GM18502 (cell line): ENCODE results near the gene TLX1.
"Not testable (repeated sequence)": the region's sequence is repeated elsewhere in the genome, so short reads cannot be mapped to it uniquely, and the experiment has no call there.

Experiments
- ATAC-seq: cut with Tn5 transposase; IDR thresholded peaks from one replicate; pipeline ENCODE4 v1.9.1; 2021; ENCODE audit warnings: mild to moderate bottlenecking; ENCODE audit not compliant: unreplicated experiment, poor library complexity

The TLX1 gene

DNA sequence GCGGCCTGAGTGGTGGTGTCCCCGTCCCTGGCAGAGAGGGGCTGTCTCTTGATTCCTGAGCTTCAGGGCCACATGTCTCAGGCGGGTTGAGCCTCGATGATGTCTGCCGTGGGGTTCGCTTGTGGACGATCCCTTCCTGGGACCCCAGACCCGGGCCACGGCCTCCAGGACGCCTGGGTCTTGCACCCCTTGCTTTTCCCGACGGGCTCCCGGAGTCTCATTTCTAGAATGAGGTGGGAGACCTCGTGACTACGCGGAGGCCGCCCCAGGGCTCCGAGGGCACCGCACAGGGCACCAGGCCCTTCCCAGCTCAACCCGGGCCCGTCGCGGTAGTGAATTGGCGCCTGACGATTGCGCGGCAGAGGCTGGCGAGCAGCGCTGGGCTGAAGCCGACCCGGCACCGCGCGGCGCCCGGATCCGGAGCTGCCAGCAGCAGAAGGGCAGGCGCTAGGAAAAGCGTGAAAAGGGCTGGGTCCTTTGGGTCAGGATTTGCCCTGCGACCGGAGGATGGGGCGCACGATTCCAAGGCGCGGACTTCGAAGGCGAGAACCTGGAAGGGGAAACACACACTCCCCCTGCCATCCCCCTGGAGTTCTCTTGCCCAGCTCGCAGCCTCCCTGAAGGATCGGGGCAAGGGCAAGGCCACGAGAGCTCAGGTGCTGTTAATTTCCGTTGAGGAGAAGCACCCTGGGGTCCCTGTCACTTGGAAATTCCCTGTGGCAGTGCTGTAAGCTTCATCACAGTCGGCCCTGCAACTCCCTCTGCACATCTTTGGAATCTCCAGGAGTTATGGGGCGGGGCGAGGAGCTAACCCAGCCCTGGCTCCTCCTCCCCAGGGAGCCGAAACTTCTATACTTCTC is 15.5 kb downstream of the TLX1 start:
- ATAC-seq = no peak

DNA sequence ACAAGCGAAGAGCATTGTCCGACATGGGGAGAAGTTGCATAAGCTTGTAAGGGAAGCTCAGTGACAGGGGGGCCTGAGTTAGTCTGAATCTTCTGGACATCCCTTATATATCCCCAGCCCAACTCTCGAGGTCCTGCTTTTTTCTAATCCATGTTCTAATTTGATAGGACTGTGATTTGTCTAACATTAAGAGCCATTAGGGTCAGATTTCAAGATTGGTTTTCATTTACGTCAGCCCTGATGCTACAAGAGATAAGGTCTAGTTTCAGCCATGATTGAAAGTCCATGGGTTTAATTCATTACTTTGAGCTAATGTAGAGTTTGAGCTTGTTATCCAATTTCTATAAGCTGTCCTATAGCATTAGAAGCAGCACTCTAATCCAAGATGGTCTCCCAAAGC is 20.3 kb downstream of the TLX1 start:
- ATAC-seq = no peak

DNA sequence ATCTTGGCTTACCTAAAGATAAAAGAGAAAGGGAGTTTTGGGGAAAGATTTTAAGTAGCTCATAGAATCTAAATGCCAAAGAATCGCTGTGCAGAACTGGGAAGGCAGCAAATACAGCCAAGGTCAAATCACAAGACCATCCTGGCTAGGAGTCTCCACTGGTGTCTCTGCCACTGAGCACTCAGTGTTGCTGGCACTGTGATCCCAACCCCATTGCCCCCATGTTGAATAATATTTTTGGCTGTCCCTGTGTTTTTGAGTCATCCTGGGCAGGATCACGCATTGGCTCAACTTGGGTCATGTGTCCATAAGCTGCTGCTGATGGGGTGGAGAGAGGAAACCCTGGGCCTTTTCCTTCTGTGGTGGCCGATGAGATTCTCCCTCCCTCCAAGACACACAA is 21.2 kb downstream of the TLX1 start:
- ATAC-seq = no peak

DNA sequence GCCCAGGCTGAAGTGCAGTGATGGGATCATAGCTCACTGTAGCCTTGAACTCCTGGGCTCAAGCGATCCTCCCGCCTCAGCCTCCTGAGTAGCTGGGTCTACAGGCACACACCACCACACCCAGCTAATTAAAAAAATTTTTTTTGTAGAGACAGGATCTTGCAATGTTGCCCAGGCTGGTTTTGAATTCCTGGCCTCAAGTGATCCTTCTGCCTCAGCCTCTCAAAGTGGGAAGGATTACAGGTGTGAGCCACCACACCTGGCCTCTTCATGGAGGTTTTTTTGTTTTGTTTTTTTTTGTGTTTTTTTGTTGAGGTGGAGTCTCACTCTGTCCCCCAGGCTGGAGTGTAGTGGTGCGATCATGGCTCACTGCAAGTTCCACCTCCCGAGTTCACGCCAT is 23.4 kb downstream of the TLX1 start:
- not testable (repeated sequence) for ATAC-seq

DNA sequence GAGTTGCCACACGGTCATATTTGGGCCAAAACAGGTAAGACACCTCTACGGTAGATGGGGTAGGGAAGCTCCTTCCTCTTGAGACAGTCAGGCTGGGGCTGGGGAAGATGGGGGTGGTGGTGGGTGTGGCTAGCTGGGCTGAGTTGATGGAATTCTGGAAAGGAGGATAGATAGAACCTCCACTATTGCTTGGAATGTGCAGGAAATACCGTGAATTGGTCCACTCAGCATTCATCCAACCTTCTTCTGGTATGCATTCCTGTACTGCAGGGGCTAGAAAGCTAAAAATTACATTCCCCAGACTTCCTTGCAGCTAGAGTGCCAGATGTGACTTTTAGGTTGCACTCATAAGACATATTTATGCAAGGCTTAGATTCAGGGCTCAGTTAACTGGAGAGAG is 24.8 kb downstream of the TLX1 start:
- ATAC-seq = no peak

DNA sequence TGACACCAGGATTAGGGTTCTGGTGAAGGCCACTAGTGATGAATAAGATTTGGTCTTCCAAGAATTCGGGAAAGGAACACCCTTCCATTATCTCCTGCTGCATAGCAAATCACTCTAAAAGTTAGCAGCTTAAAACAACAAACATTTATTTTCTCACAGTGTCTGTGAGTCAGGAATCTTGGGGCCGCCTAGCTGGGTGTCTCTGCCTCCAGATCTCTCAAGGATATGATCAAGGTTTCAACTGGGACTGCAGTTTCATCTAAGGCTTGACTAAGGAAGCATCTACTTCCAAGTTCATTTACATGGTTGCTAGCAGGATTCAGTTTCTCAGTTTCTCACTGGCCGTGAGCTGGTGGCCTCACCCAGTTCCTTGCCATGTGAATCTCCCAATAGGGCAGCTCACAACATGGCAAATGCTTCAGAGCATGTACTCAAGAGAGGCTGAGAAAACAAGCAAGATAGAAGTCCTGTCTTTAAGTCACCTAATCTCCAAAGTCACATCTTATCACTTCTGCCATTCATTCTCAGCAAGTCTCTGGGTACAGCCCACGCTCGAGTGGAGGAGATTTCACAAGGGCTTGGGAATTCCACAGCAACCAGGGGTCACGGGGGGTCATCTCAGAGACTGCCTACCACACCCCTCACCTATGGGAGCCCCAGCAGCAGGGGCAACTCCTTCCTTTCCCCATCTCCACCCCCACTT is 26.8 kb downstream of the TLX1 start:
- ATAC-seq = no peak

DNA sequence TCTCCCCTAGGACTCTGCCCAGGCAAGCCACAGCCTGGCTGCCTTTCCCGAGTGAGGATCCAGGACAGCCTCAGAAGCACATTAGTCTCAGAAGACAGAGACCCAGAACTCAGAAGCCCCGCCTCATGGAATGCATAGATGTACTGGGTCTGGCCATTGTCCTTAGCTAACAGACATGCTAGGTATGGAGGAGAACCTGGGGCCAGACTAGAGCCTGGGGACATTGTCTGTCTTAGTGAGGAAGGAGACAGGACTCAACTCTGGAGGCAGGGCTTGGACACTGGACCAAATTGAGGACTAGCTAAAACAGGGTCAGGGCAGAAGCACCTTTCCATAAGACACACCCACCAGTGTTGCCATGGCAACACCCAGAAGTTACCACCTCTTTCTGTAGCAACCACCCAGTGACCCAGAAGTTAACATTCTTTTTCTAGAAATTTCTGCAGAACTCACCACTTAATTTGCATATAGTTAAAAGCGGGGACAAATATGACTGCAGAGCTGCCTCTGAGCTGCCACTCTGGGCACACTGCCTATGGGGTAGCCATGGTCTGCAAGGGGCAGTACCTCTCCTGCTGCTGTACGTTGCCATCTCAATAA is 27.5 kb downstream of the TLX1 start:
- no peak for ATAC-seq

DNA sequence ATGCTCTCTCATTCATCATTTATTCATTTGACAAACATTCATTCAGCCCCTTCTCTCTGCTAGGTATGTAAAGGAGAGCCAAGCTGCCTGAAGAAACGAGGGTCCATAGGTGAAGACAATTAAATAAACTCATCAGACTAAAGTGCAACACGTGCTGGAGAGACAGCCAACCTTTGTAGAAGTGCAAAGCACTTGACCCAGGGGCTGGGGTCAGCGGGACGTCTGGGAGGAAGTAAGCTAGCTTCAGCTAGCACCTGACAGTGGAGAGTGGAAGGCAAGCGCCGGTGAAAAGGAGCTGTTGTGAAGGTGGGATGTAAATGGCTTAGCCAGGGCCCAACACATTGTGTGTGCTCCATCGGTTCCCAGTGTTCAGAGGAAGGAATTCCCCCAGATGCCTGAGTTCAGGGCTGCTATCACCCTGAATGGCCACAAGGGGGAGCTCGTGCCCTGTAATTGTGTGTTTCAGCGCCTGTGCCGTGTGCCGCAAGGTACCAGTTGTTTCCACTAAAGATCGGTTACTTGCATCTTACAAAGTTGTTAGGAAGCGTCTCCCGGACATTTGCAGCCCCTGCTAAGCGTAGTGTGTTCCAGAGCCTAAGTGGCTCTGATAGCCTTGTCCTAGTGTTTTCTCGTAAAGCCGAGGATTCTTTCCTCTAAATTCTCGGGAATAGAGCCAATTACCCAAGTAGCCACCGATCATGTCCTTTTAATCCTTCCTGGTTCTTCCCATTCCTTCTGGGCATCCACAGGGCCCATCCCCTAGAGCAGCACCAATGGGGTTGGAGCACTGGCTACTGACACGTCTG is 30.6 kb downstream of the TLX1 start:
- ATAC-seq = no peak

DNA sequence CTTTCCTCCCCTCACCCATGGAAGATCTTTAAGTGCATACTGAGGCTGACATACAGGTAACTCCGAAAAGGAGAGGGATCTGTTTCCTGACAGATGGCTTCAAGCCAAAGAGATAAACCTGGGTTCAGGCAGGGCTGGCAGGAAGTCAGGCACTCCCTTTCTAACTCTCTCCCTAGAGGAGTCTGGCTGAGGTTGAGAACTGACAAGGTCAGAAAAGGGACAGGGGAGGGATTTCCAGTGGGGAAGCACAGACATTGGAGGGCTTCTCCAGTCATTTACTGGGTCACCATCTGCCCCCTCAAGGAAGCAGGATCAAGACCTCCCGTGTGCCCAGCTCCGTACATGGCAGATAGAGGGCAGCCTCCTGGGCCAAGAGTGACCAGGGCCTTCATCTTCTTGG is 31.6 kb downstream of the TLX1 start:
- ATAC-seq = no peak

DNA sequence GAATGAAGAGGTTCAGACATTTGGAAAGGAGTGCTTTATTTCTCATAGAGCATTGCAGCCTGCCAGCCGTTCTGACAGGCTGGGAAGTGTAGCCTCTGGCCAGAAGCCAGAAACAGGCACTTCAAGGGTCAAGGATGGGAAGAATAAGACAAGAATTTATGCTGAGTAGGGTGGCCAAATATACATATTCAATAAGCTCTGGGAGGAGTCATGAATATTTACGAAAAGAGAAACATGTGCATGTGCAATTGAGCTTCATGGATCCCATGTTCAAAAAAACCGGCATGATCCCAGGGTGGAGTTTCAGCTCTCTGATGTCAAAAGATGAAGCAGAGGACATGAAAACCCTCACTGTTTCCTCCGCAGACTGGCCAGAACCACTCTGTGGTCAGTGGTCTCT is 32.9 kb downstream of the TLX1 start:
- no peak for ATAC-seq

DNA sequence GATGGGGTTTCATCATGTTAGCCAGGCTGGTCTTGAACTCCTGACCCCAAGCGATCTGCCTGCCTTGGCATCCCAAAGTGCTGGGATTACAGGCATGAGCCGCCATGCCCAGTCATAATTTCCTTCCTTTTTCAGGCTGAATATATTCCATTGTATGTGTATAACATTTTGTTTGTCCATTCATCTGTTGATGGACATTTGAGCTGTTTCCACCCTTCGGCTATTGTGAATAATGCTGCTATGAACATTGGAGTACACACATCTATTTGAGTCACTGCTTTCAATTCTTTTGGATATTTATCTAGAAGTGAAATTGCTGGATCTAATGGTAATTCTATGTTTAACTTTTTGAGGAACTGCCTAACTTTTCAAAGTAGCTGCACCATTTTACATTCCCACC is 34.6 kb downstream of the TLX1 start:
- ATAC-seq = no peak

DNA sequence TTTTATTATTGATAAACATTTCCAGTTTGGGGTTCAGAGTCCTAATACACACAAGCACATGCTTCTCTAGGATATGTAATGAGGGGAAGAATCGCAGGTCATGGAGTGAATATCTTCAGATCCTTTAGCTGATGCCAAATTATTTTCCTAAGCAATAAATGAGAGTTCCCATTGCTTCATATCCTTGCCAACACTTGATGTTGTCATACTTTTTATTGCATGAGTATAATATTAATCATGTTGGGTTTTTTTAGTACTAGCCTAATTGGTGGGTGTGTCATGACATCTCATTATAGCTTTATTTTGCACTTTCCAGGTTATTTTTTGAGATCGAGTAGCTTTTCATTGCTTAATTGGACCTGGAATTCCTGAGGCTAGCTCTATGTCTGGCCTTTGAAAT is 35.3 kb downstream of the TLX1 start:
- no peak for ATAC-seq

DNA sequence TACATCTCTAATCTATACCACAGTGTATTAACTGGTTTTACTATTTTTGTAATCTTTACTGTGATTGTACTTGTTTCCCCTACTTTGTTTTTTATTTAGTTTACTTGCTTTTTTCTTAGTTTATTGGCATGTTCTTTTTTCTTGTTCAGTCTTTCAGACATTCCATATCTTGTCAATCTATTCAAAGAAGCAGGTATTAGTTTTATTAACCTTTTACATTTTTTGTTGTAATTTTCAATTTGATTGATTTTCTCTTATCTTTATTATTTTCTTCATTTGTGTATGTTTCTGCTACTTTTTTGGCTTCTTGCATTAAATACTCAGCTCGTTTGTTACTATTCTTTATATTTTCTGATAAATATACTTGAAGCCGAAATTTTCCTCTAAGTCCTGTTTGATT is 41.6 kb downstream of the TLX1 start:
- no peak for ATAC-seq

DNA sequence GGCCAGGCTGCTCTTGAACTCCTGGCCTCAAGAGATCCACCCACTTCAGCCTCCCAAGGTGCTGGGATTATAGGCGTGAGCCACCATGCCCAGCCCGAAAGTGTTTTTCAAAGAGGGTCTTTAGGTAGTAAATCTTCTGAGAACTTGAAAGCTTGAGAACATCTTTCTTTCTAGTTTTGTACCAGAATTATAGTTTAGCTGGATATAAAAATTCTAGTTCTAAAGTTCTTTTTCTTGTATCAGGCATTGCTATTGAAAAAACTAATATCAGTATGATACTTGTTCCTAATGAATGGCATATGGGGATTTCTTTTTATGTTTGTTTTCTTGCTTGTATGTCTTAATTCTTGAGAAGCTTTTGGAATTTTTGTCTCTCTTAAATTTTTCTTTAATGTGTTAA is 43.2 kb downstream of the TLX1 start:
- ATAC-seq = no peak

DNA sequence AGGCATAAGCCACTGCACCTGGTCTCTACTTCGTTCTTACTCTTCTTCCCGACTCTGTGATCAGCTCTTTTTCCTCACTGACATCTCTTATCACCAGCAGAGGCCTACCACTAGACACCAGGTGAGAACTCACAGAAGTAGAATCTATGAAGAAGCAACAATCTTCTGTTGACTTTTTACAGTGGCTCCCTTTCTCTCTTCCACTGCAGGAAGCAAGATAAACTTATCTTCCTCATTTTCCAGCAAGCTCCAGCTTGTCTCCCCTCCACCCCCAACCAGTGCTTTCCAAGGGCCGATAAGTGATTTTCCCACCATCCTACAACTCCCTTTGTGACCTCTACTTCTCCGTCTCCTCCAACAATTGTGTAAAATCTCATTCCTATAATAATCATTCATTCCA is 45.5 kb downstream of the TLX1 start:
- no peak for ATAC-seq

DNA sequence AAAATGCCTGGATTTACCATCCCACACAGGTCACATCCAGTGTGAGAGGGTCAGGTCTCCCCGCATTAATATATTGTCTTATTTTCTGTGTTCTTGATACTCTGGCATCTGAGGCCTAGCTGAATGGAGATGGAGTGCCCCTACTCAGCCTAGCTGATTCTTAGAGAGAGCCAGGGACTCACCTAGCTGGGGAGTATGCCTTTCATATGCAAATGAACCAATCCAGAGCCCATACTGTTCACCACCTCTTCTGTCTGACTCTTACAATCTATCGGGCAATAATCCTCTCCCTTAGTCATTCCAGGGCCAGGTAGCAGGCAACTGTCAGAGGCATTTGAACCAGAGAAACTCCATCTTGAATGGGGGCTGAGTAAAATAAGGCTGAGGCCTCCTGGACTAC is 51.8 kb downstream of the TLX1 start:
- ATAC-seq = no peak

DNA sequence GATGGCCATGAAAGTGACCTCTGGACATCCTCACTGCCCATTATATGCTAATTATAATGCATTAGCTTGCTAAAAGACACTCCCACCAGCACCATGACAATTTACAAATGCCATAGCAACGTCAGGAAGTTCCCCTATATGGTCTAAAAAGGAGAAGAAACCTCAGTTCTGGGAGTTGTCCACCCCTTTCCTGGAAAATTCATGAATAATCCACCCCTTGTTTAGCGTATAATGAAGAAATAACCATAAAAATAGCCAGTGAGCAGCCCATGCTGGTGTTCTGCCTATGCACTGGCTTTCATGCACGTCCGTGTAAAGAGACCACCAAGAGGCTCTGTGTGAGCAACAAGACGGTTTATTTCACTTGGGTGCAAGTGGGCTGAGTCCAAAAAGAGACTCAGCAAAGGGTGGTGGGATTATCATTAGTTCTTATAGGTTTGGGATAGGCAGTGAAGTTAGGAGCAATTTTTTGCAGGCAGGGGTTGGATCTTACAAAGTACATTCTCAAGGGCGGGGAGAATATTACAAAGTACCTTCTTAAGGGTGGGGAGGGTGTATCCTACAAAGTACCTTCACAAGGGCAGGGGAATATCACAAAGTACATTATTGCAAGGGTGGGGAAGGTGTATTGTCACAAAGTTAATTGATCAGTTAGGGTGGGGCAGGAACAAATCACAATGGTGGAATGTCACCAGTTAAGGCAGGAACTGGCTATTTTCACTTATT is 52.5 kb downstream of the TLX1 start:
- no peak for ATAC-seq
